K562 (cell line): ENCODE data around the gene CCND3. TPM values are rescaled to one million over a fixed set of nuclear protein-coding genes. Genes with fewer than 3 reads are reported as not detected.

Source experiments
- CHAMP1 ChIP-seq: fragments of 450-650 bp; IDR thresholded peaks from 2 replicates; pipeline ENCODE4 v1.6.1; 2016; ENCODE audit warnings: mild to moderate bottlenecking
- CXXC5 ChIP-seq: fragments of 250-450 bp; sonication (Bioruptor Pico); IDR thresholded peaks from 2 replicates; pipeline ENCODE4 v1.8.0; 2022; ENCODE audit warnings: inconsistent platforms, mild to moderate bottlenecking, moderate library complexity
- ELF4 ChIP-seq: fragments of 450-650 bp; formaldehyde crosslinking; IDR thresholded peaks from 2 replicates; pipeline ENCODE4 v1.4.0; 2022; ENCODE audit warnings: missing genetic modification characterization
- ELK1 ChIP-seq: sonication (generic); formaldehyde crosslinking; IDR thresholded peaks from 2 replicates; pipeline ENCODE4 v1.8.1; 2022; ENCODE audit warnings: missing genetic modification reagents
- FOXP1 ChIP-seq: sonication (generic); formaldehyde crosslinking; IDR thresholded peaks from 2 replicates; pipeline ENCODE4 v1.8.0; 2022; ENCODE audit warnings: mild to moderate bottlenecking, missing genetic modification reagents
- MBD2 ChIP-seq: sonication (generic); IDR thresholded peaks from 2 replicates; pipeline ENCODE4 v1.6.1; 2016; ENCODE audit warnings: low read depth, borderline replicate concordance
- NR2C2 ChIP-seq, 2 experiments: fragments of 200-800 bp in 1 of 2; sonication (Bioruptor generic) in 1 of 2; sonication (generic) in 1 of 2; formaldehyde crosslinking in 1 of 2; IDR thresholded peaks; 2 replicates each; pipeline versions ENCODE4 v1.6.1 to v1.8.0; 2016 to 2022; ENCODE audit warnings: mild to moderate bottlenecking in 1 of 2, missing compliant biosample characterization in 1 of 2, missing genetic modification characterization in 1 of 2, missing genetic modification reagents in 1 of 2
- PBX2 ChIP-seq, 2 experiments: IDR thresholded peaks in 1 of 2; conservative IDR thresholded peaks in 1 of 2; 2 replicates each; pipeline ENCODE4 v1.6.1; 2016; ENCODE audit warnings: low read depth in 2 of 2, mild to moderate bottlenecking in 1 of 2, missing compliant biosample characterization in 1 of 2, missing genetic modification characterization in 1 of 2, moderate library complexity in 1 of 2
- SMC3 ChIP-seq: conservative IDR thresholded peaks from 2 replicates; pipeline ENCODE4 v1.6.1; 2011; ENCODE audit warnings: low read depth, low read length, improper control_type of control experiment; ENCODE audit not compliant: insufficient read depth
- STAG1 ChIP-seq: sonication (generic); formaldehyde crosslinking; IDR thresholded peaks from 2 replicates; pipeline ENCODE4 v1.5.0; 2020; ENCODE audit warnings: missing genetic modification reagents, borderline replicate concordance
- TAF15 ChIP-seq: fragments of 200-400 bp; formaldehyde crosslinking; IDR thresholded peaks from 2 replicates; pipeline ENCODE4 v1.6.1; 2017; ENCODE audit warnings: mild to moderate bottlenecking, low read depth, low read length, moderate library complexity
- ZBTB17 ChIP-seq: fragments of 450-650 bp; formaldehyde crosslinking; IDR thresholded peaks from 2 replicates; pipeline ENCODE4 v1.4.0; 2020; ENCODE audit warnings: mild to moderate bottlenecking
- ZBTB8A ChIP-seq: fragments of 450-650 bp; IDR thresholded peaks from 2 replicates; pipeline ENCODE4 v1.6.1; 2018; ENCODE audit warnings: mild to moderate bottlenecking, moderate library complexity; ENCODE audit not compliant: partially characterized antibody
- ZNF175 ChIP-seq: fragments of 200-800 bp; sonication (Bioruptor generic); IDR thresholded peaks from 2 replicates; pipeline ENCODE4 v1.6.1; 2016; ENCODE audit warnings: low read depth, mild to moderate bottlenecking, missing genetic modification characterization, missing compliant biosample characterization
- ZNF224 ChIP-seq: sonication (generic); formaldehyde crosslinking; IDR thresholded peaks from 2 replicates; pipeline ENCODE4 v1.8.0; 2022; ENCODE audit warnings: mild to moderate bottlenecking, missing genetic modification reagents
- ZNF232 ChIP-seq: sonication (generic); formaldehyde crosslinking; IDR thresholded peaks from 2 replicates; pipeline ENCODE4 v1.8.0; 2022; ENCODE audit warnings: mild to moderate bottlenecking, missing genetic modification reagents
- ZNF395 ChIP-seq: fragments of 200-800 bp; sonication (Bioruptor generic); IDR thresholded peaks from 2 replicates; pipeline ENCODE4 v1.6.1; 2017; ENCODE audit warnings: missing genetic modification characterization, missing compliant biosample characterization
- ZNF561 ChIP-seq: fragments of 450-650 bp; formaldehyde crosslinking; conservative IDR thresholded peaks from 2 replicates; pipeline ENCODE4 v1.4.0; 2020; ENCODE audit warnings: mild to moderate bottlenecking, moderate library complexity
- ZNF57 ChIP-seq: fragments of 450-650 bp; formaldehyde crosslinking; IDR thresholded peaks from 2 replicates; pipeline ENCODE4 v1.4.0; 2020; ENCODE audit warnings: mild to moderate bottlenecking, moderate library complexity
- polyA plus RNA-seq, 8 experiments: library from polyadenylated mRNA; depleted of rRNA in 4 of 8; stranded (reverse) in 5 of 8; unstranded in 3 of 8; fragments of >200 nt; fragmentation: Nextera tagmentation in 2 of 8; fragmentation: Illumina TruSeq in 1 of 8; extraction: Ambion mirVana in 2 of 8; extraction: Trizol in 1 of 8; gene quantifications; 2 replicates each; pipeline versions ENCODE4 v1.2.1 to v1.2.3, GENCODE V29; 2011 to 2014; ENCODE audit warnings: inconsistent platforms in 1 of 8, missing spikeins in 1 of 8
- total RNA-seq, 7 experiments: library from RNA; depleted of rRNA in 6 of 7; stranded (reverse); fragments of >200 nt in 6 of 7; fragmentation: Illumina TruSeq in 2 of 7; extraction: Trizol in 2 of 7; gene quantifications; 2 replicates each; pipeline versions ENCODE4 v1.2.1 to v1.2.3, GENCODE V29; 2011 to 2021; ENCODE audit warnings: low replicate concordance in 1 of 7

CCND3 gene
- total and polyA plus RNA-seq, 9 of the 15 experiments (the other 6 are each of a cell fraction or from before 2014, with no cell fraction given) = 21.5 to 204 (median 97.4) TPM

GRCh38 chr6:41920921-41921711, 20.5 kb downstream of the CCND3 start, which contains the start of the genes BYSL and MED20 (continued):
- TF ChIP-seq ZNF232 (CRISPR knock-in tag) (no peak), ELF4 (CRISPR knock-in tag) (no peak), CHAMP1 (peak; percentile 45; the same call in 1 of the 2 replicates), CXXC5 (CRISPR knock-in tag) (peak; percentile 71), PBX2 (CRISPR knock-in tag; IDR thresholded peaks at IDR 0.05; ENCODE audit: low read depth) (no peak), PBX2 (tag; conservative IDR thresholded peaks at IDR 0.05; ENCODE audit: low read depth) (no peak), ZNF395 (peak; percentile 90), ZNF57 (CRISPR knock-in tag) (no peak), ZBTB17 (CRISPR knock-in tag) (peak; percentile 23), MBD2 (peak; percentile 88), ZNF224 (no peak), ZNF175 (CRISPR knock-in tag) (no peak), FOXP1 (peak; percentile 67; the same call in 1 of the 2 replicates), ZNF561 (CRISPR knock-in tag) (no peak), SMC3 (peak; percentile 18; the same call in 1 of the 2 replicates), STAG1 (no peak), ELK1 (CRISPR knock-in tag) (no peak), TAF15 (no peak), ZBTB8A (no peak), NR2C2 (CRISPR knock-in tag; IDR thresholded peaks at IDR 0.05) (0 out of 2 replicates have a peak, but pooled peaks have one; percentile 50), NR2C2 (tag; IDR thresholded peaks at IDR 0.05) (peak; percentile 85)
